Adrenal gland (tissue), 12 donors: Measurements from ENCODE around the gene PHACTR3. TPM values are rescaled to one million over a fixed set of nuclear protein-coding genes. Genes with fewer than 3 reads are reported as not detected.

Experiments used
- DNase-seq, 7 donors: peaks; one replicate each; pipeline ENCODE4 v3.0.0-alpha.2; 2019 to 2020
- H3K27ac ChIP-seq, 5 donors: fragments of 200-600 bp; sonication (generic) in 4 of 5; 1 replicate in 3 of 5; 2 replicates in 2 of 5; pipeline versions ENCODE4 v1.5.1 to v1.8.0; 2016 to 2020; ENCODE audit warnings: mild to moderate bottlenecking in 1 of 5
- H3K27me3 ChIP-seq: fragments of 200-600 bp; 2 replicates; pipeline ENCODE4 v1.8.0; 2021
- H3K36me3 ChIP-seq, 2 donors: fragments of 200-600 bp; replicated peaks in 1 of 2; 1 replicate in 1 of 2; 2 replicates in 1 of 2; pipeline versions ENCODE4 v1.5.1 to v1.8.0; 2018 to 2022
- H3K4me1 ChIP-seq, 2 donors: fragments of 200-600 bp; replicated peaks in 1 of 2; 1 replicate in 1 of 2; 2 replicates in 1 of 2; pipeline versions ENCODE4 v1.5.1 to v1.8.0; 2018 to 2021
- H3K4me3 ChIP-seq, 4 donors: fragments of 200-600 bp; sonication (generic) in 3 of 4; one replicate each; pipeline ENCODE4 v1.5.1; 2016 to 2018
- H3K9me3 ChIP-seq, 3 donors: fragments of 200-600 bp; sonication (generic) in 1 of 3; replicated peaks in 1 of 3; 1 replicate in 2 of 3; 2 replicates in 1 of 3; pipeline versions ENCODE4 v1.5.1 to v1.8.0; 2016 to 2021
- POLR2A ChIP-seq, 2 donors: fragments of 450-650 bp; IDR thresholded peaks; one replicate each; pipeline ENCODE4 v1.6.1; 2017; ENCODE audit warnings: antibody characterized with exemption in 2 of 2, mild to moderate bottlenecking in 2 of 2, moderate library complexity in 1 of 2
- WGBS, 4 donors: extraction: QIAGEN DNeasy Blood & Tissue Kit in 2 of 4; methylation state at CpG; one replicate each; pipeline versions ENCODE4 v1.1.5 to v1.1.7; 2013 to 2017; 5-methylcytosine and 5-hydroxymethylcytosine counted together
- intact Hi-C, 2 donors: fragments of 100-400 bp; cut with DNase I; formaldehyde crosslinking; loops; one replicate each; pipeline versions ENCODE4 v1.14.1 to v1.15.0; 2022 to 2023
- polyA plus RNA-seq, 3 donors: library from polyadenylated mRNA; stranded (reverse); fragments of 200-250 nt in 2 of 3; fragments of 350-450 nt in 1 of 3; fragmentation: Illumina TruSeq in 1 of 3; extraction: RNeasy Lipid Tissue Mini Kit (QIAGEN cat#74804) in 1 of 3; gene quantifications; one replicate each; pipeline ENCODE4 v1.2.3, GENCODE V29; 2013 to 2014
- total RNA-seq, 9 donors: library from RNA; depleted of rRNA in 4 of 9; stranded (reverse); fragments of >200 nt in 4 of 9; fragments of 120-200 nt in 1 of 9; fragmentation: NEBNext Ultra II Directional in 1 of 9; extraction: Animal tissue kit (Norgen Biotek cat#: 25700) in 1 of 9; gene quantifications; one replicate each; pipeline versions ENCODE4 v1.1.0 to v1.2.4, GENCODE V29; 2013 to 2023
- TF ChIP-seq, protein P1 (sequence below), 6 experiments: fragments of 450-650 bp in 4 of 6; fragments of 200-600 bp in 2 of 6; sonication (generic) in 1 of 6; IDR thresholded peaks; 1 replicate in 5 of 6; 2 replicates in 1 of 6; pipeline versions ENCODE4 v1.5.1 to v1.8.0; 2016 to 2021; ENCODE audit warnings: antibody characterized with exemption in 6 of 6, mild to moderate bottlenecking in 2 of 6, moderate library complexity in 1 of 6
- donor health status: healthy with polysubstance abuse.
- donor health status: Bipolar disorder and iron deficiency.
- donor health status: DM: yes; HTN: yes; CAD: no.
- donor health status: DM: no; HTN: no; CAD: no.
- donor health status: DM: no; HTN: no; CAD: no.
- donor health status: DM: yes; HTN: yes; CAD: no.

Gene PHACTR3
- total and polyA plus RNA-seq, 12 donors = 0.17 to 4.5 (median 0.81) TPM

DNA sequence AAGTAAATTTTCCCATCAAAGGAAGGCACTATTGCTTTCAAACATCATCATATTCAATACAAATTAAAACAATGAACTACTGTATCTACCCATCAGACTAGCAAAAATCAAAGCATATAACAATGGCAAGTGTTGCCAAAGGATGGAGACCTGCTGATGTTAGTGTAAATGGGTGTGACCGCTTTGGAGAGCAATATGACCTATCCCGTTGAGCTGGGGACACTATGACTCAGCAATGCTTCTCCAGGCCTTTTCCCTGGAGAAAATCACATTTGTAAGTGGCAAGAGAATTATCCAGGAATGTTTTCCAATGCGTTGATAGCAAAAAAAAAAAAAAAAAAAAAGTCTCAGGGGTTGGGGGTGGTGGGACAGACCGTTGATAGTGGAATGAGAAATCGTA, 46.1 kb downstream of the PHACTR3 start:
- Histone ChIP-seq H3K27ac (no peak overlapping the region), H3K36me3 (no peaks in the 10 kb centered on the region), H3K4me1 (peaks cover 0 to 6% of the 10 kb centered on the region in 2 donors), H3K27me3 (no peaks in the 10 kb centered on the region), H3K9me3 (no peaks in the 10 kb centered on the region), H3K4me3 (no peak overlapping the region)
- intact Hi-C loops = no loop called here
- peak in 1 of 7 donors; percentile 9 for DNase-seq
- WGBS, 4 donors = 75 to 79% (median 78%) methylated on average over 5 of the region's 5 CpGs
- no peak for TF ChIP-seq POLR2A (IDR thresholded peaks at IDR 0.05)
- TF ChIP-seq, protein P1, sequence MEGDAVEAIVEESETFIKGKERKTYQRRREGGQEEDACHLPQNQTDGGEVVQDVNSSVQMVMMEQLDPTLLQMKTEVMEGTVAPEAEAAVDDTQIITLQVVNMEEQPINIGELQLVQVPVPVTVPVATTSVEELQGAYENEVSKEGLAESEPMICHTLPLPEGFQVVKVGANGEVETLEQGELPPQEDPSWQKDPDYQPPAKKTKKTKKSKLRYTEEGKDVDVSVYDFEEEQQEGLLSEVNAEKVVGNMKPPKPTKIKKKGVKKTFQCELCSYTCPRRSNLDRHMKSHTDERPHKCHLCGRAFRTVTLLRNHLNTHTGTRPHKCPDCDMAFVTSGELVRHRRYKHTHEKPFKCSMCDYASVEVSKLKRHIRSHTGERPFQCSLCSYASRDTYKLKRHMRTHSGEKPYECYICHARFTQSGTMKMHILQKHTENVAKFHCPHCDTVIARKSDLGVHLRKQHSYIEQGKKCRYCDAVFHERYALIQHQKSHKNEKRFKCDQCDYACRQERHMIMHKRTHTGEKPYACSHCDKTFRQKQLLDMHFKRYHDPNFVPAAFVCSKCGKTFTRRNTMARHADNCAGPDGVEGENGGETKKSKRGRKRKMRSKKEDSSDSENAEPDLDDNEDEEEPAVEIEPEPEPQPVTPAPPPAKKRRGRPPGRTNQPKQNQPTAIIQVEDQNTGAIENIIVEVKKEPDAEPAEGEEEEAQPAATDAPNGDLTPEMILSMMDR (IDR thresholded peaks at IDR 0.05) = no peak

DNA sequence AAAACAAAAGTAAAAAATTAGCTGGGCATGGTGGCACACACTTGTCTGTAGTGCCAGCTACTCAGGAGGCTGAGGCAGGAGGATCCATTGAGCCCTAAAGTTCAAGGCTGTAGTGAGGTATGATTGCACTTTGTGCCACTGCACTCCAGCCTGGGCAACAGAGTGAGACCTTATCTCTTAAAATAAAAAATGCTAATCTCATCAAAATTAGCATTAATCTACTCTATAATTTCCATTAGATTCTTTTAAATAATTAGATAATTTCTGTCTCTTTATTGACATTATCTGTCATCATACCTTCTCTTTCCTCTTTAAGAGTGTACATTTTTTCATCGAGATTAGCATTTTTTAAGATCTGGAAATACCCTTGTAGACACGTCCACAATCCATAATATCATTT, 48.0 kb downstream of the PHACTR3 start:
- Histone ChIP-seq H3K9me3 (peaks cover 0 to 1% (median 0%) of the 10 kb centered on the region in 3 donors), H3K27ac (no peak overlapping the region), H3K36me3 (no peaks in the 10 kb centered on the region), H3K4me3 (no peak overlapping the region), H3K4me1 (peaks cover 0 to 6% of the 10 kb centered on the region in 2 donors), H3K27me3 (no peaks in the 10 kb centered on the region)
- 72 to 83% (median 76%) methylated on average over 2 of the region's 2 CpGs for WGBS, 4 donors
- TF ChIP-seq POLR2A (IDR thresholded peaks at IDR 0.05) = no peak
- TF ChIP-seq, protein P1 (IDR thresholded peaks at IDR 0.05) = no peak
- no peak for DNase-seq
- intact Hi-C loops = no loop called here

DNA sequence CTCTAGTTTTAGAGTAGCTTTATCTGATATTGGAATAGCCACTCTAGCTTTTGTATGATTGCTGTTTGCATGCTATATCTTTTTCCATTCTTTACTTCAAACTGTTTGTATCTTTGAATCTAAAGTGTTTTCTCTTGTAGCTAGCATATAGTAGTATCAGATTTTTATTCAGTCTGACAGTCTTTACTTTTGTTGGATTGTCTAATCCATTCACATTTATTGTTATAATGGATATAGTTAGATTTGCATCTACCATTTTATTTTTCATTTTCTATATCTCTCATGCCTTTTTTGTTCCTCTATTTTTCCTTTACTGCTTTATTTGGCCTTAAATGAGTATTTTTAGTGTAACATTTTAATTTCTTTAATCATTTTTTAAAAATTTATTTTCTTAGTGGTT, 52.1 kb downstream of the PHACTR3 start:
- TF ChIP-seq POLR2A (IDR thresholded peaks at IDR 0.05) = no peak
- TF ChIP-seq, protein P1 (IDR thresholded peaks at IDR 0.05) = no peak
- intact Hi-C loops = no loop called here
- no peaks in the 10 kb centered on the region for H3K36me3 ChIP-seq

DNA sequence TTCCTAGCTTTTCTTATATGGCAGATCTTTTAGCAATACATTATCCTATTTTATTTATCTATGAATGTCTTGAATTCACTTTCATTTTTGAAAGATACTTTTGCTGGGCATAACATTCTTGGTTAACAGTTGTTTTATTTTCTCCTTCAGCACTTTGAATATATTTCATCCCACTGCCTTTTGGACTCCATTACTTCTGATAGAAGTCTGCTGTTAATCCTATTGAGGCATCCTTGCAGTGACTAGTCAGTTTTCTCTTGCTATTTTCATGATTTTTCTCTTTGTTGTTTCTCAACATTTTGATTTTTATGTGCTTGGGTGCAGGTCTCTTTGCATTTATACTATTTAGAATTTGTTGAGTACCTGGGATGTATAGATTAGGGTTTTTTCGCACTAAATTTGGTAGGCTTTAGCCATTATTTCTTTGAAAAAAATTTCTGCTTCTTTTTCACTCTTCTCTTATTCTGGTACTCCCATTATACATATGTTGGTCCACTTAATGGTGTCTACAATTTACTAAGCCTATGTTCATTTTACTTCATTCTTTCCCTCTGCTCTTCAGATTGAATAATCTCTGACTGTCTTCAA, 53.2 kb downstream of the PHACTR3 start:
- H3K9me3 ChIP-seq = peaks cover 0 to 19% (median 0%) of the 10 kb centered on the region in 3 donors
- no peaks in the 10 kb centered on the region for H3K27me3 ChIP-seq
- WGBS, 4 donors = 57 to 84% (median 77%) methylated on average over 1 of the region's 1 CpG
- H3K36me3 ChIP-seq = no peaks in the 10 kb centered on the region
- no peaks in the 10 kb centered on the region for H3K4me1 ChIP-seq
- no peak for DNase-seq
- no peak overlapping the region for H3K4me3 ChIP-seq
- intact Hi-C loops = no loop called here
- H3K27ac ChIP-seq = no peak overlapping the region
- TF ChIP-seq, protein P1 (IDR thresholded peaks at IDR 0.05) = no peak
- TF ChIP-seq POLR2A (IDR thresholded peaks at IDR 0.05) = no peak

More for the DNA sequence above, 52.1 kb downstream of the PHACTR3 start:
- no peak for DNase-seq
- no peaks in the 10 kb centered on the region for H3K27me3 ChIP-seq
- no peak overlapping the region for H3K4me3 ChIP-seq
- no peaks in the 10 kb centered on the region for H3K4me1 ChIP-seq
- H3K9me3 ChIP-seq = peaks cover 0 to 19% (median 0%) of the 10 kb centered on the region in 3 donors
- no peak overlapping the region for H3K27ac ChIP-seq
